Measurements from ENCODE around the gene HS3ST3B1.

Gene HS3ST3B1

DNA sequence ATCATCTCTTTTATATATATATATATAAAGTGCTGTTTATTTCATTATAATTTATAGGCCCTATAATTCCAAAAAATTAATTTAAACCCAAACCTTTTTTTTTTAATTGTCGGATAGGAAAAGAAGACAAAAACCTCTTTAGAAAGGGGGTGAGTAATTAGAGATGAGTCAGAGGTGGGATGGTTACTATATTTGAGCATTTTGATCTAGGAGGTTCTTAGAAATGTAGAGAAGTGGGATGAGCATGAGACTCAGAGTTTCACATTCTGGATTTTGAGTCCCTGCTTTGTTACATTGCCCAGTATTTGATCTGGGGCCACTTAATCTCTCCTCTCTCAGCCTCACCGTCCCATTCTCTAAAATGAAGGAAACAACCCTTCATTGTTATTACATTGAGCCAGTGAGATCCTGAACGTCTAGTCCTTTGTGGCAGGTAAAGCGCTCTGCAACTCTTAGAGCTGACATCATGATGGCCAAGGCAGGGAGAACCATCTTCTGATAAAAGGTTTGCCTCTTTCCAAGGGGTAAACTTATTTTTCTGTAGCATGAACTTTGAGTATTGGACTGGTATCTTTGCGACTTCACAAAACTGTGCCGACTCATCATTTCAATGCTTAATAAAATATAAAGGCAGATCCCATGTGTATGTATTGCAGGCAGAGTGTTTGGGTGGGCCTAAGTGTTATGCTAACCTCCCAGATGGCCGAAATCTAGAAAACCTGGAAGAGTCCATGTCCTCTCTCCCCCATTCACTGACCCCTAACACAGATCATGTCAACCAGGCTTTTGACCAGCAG is 21.3 kb downstream of the HS3ST3B1 start:
- DNase-seq: no peak

- DNase-seq: no peak
Measured at GRCh38 chr17:14323522-14323981, 22.7 kb downstream of the HS3ST3B1 start.

DNA sequence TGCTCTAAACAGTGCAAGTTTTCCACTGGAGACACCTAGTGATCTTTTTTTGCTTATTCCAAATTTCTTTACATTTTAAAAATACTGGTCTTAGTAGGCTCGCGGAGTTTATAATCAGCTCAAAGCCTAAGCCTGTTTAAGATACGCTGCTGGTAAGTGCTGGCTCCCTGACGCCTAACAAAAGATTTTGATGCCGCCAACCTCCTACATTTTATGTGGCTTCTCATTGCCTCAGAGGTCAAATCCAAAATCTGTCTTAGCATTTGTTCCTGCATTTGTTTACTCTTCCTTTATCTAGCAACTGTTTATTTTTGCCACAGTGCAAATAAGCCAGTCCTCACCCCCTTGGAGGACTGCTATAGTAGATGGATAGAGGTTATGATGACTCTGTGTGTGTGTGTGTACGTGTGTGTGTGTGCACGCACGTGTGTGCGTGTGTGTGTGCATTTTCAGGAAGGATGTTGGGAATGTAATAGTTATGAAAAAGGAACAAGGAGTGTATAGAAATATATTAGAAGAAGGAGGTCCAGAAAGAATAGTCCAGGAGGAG is 24.8 kb downstream of the HS3ST3B1 start:
- DNase-seq: no peak

DNA sequence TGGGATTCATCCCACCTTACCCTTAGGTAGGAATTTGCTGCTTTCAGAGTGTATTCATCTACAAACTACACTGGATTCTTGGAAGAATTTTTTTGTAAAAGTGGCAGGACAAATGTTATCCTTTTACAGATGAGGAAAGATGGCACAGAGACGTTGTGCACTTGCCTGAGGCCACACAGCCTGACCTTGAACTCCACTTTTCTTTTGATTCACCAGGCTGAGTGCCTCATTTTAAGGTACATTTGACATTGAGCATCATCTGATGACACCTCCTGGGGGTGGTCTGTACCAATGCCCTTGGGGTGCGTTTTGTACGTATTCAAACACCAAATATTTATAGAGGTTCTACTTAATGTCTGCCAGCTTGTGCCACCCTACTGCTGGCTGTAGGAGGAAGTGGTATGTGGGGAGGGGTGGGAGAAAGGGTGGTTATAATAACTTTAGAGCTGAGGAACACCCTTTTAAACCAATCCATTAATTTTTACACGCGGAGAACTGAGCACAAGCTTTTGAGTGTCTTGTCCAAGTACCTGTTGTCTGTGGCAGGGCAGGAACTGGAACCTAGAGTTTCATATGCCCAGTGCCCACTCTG is 29.1 kb downstream of the HS3ST3B1 start:
- no peak for DNase-seq

GRCh38 chr17:14330492-14330962 is 29.6 kb downstream of the HS3ST3B1 start:
- no peak for DNase-seq

GRCh38 chr17:14331225-14331981 is 30.5 kb downstream of the HS3ST3B1 start:
- no peak for DNase-seq

GRCh38 chr17:14331982-14332298 is 31.1 kb downstream of the HS3ST3B1 start:
- DNase-seq: no peak

DNA sequence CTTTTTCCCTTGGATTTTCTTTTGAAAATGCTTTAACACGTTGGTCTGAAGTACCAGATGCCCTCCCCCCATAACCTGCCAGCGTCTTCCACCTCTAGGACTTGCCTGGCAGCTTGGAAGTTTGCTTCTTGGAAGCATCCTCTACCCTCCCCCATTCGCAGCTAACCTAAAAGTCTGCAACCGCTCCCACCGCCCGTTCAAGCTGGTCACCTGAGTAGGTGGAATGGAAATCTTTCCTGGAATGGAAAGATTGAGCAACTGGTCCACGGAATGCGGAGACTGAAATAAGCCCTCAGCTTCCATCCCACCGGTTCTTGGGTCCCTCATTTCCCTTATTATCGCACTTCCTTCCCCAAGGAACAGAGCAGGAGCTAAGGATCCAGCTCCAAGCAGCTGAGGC is 31.4 kb downstream of the HS3ST3B1 start:
- no peak for DNase-seq

DNA sequence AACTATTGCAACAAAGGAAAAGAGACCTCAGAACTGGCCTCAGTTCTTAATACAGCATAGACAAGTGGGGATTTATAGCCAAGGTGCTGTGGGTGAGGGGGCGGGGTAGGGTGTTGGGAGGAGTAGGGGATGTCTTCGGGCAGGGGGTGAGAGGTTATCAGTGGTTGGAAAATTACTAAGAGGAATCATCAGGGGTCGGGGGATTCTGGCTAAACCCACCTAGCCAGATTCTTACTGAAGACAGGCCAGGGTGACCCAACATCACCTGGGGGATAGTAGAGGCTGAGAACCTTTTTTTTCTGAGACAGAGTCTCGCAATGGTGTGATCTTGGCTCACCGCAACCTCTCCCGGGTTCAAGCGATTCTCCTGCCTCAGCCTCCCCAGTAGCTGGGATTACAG is 32.6 kb downstream of the HS3ST3B1 start:
- no peak for DNase-seq

- DNase-seq: no peak
Measured at GRCh38 chr17:14334276-14334840, 33.5 kb downstream of the HS3ST3B1 start.

DNA sequence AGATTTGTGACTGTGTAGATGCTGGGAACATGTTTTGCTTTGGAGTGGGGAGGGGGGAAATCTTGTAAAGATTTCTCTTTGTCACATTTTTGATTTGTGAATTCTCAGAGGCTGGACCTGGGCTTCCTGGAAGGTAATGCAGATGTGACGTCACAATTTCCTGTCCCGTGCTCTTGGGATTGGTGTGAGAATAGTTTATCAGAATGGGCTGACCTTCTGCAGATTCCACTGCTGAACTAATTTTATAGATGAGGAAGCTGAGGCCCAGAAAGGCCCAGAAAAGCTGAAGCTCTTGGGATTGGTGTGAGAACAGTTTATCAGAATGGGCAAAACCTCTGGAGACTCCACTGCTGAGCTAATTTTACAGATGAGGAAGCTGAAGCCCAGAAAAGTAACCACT is 34.0 kb downstream of the HS3ST3B1 start:
- no peak for DNase-seq

- no peak for DNase-seq
Measured at GRCh38 chr17:14336418-14336817, 35.5 kb downstream of the HS3ST3B1 start.

DNA sequence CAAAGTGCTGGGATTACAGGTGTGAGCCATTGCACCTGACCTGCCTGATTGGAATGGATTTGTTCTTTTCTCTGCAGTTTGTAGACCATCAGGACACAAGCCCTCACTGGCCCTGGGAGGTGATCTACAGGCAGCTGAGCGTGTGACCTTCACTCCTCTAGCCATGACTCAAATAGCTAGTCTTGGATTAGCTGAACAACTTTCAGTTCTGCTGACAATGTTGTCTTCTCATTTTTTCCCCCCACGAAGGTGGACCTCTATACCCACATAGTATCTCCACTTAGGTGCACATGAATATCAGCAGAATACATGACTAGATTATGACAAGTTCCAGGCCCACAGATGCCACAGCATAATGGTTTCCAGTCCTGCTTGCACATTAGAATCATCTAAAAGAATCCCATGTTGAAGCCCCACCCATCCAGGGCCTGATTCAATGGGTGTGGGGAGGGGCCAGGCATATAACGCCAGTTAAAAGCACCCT is 36.8 kb downstream of the HS3ST3B1 start:
- DNase-seq: peak; percentile 83

DNA sequence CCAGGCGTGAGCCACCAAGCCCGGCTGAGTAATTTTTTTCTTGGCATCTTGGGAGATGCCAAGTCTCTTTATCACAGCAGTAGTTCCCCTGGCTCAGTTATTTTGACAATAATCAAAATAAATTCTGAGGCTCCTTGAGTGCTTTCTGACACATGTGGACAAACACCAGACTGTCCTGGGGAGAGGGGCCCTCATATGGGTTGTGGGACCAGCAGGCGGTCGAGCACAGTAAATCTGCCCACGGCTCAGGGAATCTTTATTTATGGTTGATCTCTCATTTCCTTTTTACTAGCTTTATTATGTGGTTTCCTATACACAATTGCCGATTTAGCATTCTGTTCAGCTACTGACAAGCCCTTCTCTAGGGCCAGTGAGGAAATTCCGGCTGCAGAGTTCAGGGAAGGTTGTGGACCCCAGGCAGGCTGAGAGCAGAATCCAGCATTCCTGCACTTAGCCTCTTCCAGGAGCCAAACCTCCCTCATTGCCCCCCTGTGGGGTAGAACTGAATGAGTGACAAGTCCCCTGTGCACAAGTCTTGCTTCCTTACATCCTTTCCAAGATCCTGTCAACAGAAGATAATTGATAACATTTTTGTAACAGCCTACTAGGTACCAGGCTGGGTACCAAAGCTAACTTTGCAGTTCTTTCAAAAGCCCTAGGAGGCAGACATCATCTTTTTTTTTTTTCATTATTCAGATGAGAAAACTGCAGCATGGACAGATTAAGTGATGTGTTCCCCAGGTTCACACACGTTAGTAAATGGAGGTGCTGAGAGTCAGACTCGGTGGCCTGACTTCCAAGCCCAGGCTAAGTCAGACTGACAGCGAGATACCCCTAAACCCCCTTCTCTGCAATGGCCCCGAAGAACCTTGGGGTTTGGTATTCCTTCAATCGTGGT is 40.2 kb downstream of the HS3ST3B1 start:
- DNase-seq: no peak

DNA sequence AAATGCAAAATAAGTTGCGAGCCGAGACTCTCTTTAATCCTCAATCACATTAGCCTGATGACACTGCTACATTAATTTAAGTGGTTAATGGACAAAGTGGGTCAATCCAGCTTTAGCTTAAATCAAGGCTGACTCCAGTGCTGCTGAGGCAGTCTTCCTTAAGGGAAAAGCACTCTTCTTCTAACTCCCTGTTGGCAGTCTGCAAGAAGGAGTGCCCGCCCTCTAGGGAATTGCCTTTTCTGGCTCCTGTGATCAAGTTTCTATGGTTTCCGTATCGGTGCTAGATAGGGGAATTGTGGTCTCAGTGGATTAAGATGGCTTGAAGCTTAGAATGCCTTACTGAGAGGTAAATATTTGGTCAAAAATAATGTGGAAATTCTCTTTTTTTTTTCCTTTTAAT is 41.0 kb downstream of the HS3ST3B1 start:
- no peak for DNase-seq

GRCh38 chr17:14346801-14347200 is 45.9 kb downstream of the HS3ST3B1 start:
- DNase-seq: no peak

DNA sequence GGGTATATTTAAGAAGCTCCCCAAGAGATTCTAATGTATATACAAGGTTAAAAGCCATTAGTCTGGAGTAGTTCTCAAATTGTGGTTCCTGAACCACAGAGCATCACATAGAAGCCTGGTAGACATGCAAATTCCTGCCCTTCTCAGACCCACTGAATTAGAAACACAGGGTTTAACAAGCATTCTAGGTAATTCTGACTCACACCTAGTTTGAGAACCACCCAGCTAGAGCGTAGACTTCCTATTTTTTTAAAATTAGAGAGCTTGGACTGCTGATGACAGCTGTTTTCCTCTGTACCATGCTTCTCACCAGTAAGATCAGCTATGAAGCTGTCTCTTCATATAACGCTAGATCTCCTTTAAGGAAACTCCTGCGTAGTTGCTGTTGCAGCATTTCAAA is 50.6 kb downstream of the HS3ST3B1 start:
- no peak for DNase-seq

GRCh38 chr17:14352136-14352535 is 51.3 kb downstream of the HS3ST3B1 start:
- no peak for DNase-seq

GRCh38 chr17:14353861-14354474 is 53.1 kb downstream of the HS3ST3B1 start:
- no peak for DNase-seq

DNA sequence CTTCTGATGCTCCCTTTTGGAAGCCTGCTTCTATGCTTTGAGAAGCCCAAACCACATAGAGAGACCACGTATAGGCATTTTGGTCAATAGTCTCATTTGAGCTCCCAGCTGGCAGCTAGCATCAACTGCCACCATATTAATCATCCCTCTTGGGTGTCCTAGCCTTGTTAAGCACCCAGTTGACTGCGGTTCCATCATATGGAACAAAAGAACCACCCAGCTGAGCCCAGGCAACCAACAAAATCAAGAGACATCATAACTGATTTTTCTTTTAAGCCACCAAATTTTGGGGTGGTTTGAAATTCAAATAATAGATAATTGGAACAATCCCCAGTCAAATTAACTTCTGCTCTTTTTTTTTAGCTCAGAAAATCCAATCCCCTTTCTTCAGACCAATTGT is 53.9 kb downstream of the HS3ST3B1 start:
- no peak for DNase-seq

DNA sequence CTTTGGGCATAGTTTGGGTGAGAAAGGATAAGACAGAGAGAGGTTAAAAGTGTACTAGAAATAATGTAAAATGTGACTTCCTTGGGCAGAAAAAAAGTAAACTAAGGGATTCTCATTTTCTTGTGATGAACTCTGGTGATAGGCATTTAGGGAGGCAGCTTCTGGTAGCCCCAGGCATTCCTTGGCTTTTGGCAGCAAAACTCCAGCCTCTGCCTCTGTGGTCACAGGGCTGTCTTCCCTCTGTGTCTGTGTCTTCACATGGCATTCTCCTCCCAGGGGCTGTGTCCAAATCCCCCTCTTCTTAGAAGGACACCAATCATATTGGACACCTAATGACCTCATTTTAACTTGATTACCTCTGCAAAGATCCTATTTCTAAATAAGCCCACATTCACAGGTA is 54.7 kb downstream of the HS3ST3B1 start:
- DNase-seq: no peak

All from stimulated activated CD4-positive, alpha-beta T cell treated with anti-CD3 and anti-CD28 coated beads, Interleukin-15, amount 100 ng/mL, for 24 hours (primary cell).